DND-41 (cell line): Measurements from ENCODE around the gene SLC18A3.

Source experiments
- ATAC-seq: fragments of 200-7000 bp; cut with Tn5 transposase; 3 replicates; pipeline ENCODE4 v1.9.1; 2021; ENCODE audit warnings: low read depth; ENCODE audit not compliant: insufficient read depth
- DNase-seq: peaks from one replicate; pipeline ENCODE4 v3.0.0-alpha.2; 2020
- H2AFZ ChIP-seq: 2 replicates; pipeline ENCODE4 v1.6.0; 2012; ENCODE audit warnings: low read depth, low read length
- H3K27ac ChIP-seq: 2 replicates; pipeline ENCODE4 v1.5.1; 2012; ENCODE audit warnings: low read length, inconsistent platforms
- H3K27me3 ChIP-seq: fragments of 200-600 bp; sonication (generic); 2 replicates; pipeline ENCODE4 v1.6.0; 2012; ENCODE audit warnings: low read length, mild to moderate bottlenecking, inconsistent platforms; ENCODE audit not compliant: insufficient read depth, poor library complexity
- H3K36me3 ChIP-seq: 2 replicates; pipeline ENCODE4 v1.5.1; 2012; ENCODE audit warnings: low read length, inconsistent platforms; ENCODE audit not compliant: insufficient read depth
- H3K4me1 ChIP-seq: 2 replicates; pipeline ENCODE4 v1.5.1; 2012; ENCODE audit warnings: mild to moderate bottlenecking, low read length; ENCODE audit not compliant: insufficient read depth
- H3K4me2 ChIP-seq: 2 replicates; pipeline ENCODE4 v1.6.0; 2012; ENCODE audit warnings: mild to moderate bottlenecking, moderate library complexity, low read length, inconsistent platforms; ENCODE audit not compliant: insufficient read depth
- H3K4me3 ChIP-seq, 2 experiments: fragments of 200-600 bp in 1 of 2; shearing (Covaris generic) in 1 of 2; 2 replicates each; pipeline ENCODE4 v1.5.1; 2012 to 2016; ENCODE audit warnings: inconsistent platforms in 2 of 2, low read length in 2 of 2, mild to moderate bottlenecking in 2 of 2, low read depth in 1 of 2, moderate library complexity in 1 of 2
- H3K79me2 ChIP-seq: 2 replicates; pipeline ENCODE4 v1.6.0; 2012; ENCODE audit warnings: low read length, inconsistent platforms; ENCODE audit not compliant: insufficient read depth
- H3K9ac ChIP-seq: 2 replicates; pipeline ENCODE4 v1.6.0; 2012; ENCODE audit warnings: low read depth, mild to moderate bottlenecking, inconsistent platforms, low read length, moderate library complexity
- H3K9me3 ChIP-seq: 2 replicates; pipeline ENCODE4 v1.5.1; 2012; ENCODE audit warnings: low read length, moderate library complexity, mild to moderate bottlenecking, inconsistent platforms; ENCODE audit not compliant: insufficient read depth, severe bottlenecking
- H4K20me1 ChIP-seq: 2 replicates; pipeline ENCODE4 v1.6.0; 2012; ENCODE audit warnings: low read length; ENCODE audit not compliant: insufficient read depth
- EZH2 ChIP-seq: IDR thresholded peaks from 3 replicates; pipeline ENCODE4 v1.6.1; 2012; ENCODE audit warnings: borderline replicate concordance, low read depth, mild to moderate bottlenecking, moderate library complexity, low read length, inconsistent platforms; ENCODE audit not compliant: severe bottlenecking
- TF ChIP-seq, protein P1 (sequence below): IDR thresholded peaks from 2 replicates; pipeline ENCODE4 v1.5.1; 2012; ENCODE audit warnings: borderline replicate concordance, low read length, moderate library complexity, mild to moderate bottlenecking; ENCODE audit not compliant: poor library complexity, severe bottlenecking; ENCODE audit errors: extremely low read depth

Gene SLC18A3

DNA sequence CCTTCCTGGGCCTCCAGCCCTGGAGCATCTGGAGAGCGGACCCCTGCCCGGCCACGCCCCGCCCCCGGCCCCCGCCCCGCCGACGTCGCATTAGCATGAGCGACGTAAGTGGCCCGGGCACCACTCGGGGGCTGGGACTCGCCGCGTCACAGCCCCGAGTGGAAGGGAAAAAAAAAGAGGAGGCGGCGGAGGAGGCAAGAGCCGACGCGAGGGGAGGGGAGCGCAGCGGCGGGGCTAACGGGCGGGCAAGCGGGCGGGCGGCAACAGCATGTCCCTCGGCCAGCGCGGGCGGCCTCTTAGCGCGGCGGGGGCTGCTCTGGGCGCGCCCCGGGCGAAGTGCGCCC, at the start of gene SLC18A3:
Gene SLC18A3 (plus strand): TSS at position 197 of the 344 bp plus-strand sequence. CDS start 431 bp downstream, outside the sequence.
- no peaks in the 10 kb centered on the region for H3K27me3 ChIP-seq
- no peaks in the 10 kb centered on the region for H3K9me3 ChIP-seq
- H3K9ac ChIP-seq, result no peak within 1 kb of the TSS
- no peak within 1 kb of the TSS for H3K4me2 ChIP-seq
- no peaks in the 10 kb centered on the region for H3K36me3 ChIP-seq
- no peak for DNase-seq
- no peak within 1 kb of the TSS for H2AFZ ChIP-seq
- H3K4me1 ChIP-seq, result peaks cover 11% of the 10 kb centered on the region
- TF ChIP-seq EZH2, result no peak
- TF ChIP-seq, protein P1, sequence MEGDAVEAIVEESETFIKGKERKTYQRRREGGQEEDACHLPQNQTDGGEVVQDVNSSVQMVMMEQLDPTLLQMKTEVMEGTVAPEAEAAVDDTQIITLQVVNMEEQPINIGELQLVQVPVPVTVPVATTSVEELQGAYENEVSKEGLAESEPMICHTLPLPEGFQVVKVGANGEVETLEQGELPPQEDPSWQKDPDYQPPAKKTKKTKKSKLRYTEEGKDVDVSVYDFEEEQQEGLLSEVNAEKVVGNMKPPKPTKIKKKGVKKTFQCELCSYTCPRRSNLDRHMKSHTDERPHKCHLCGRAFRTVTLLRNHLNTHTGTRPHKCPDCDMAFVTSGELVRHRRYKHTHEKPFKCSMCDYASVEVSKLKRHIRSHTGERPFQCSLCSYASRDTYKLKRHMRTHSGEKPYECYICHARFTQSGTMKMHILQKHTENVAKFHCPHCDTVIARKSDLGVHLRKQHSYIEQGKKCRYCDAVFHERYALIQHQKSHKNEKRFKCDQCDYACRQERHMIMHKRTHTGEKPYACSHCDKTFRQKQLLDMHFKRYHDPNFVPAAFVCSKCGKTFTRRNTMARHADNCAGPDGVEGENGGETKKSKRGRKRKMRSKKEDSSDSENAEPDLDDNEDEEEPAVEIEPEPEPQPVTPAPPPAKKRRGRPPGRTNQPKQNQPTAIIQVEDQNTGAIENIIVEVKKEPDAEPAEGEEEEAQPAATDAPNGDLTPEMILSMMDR, result no peak
- H3K27ac ChIP-seq, result no peak within 1 kb of the TSS
- no peak within 1 kb of the TSS for H3K4me3 ChIP-seq
- ATAC-seq, result no peak
- peaks cover 7% of the 10 kb centered on the region for H4K20me1 ChIP-seq
- no peaks in the 10 kb centered on the region for H3K79me2 ChIP-seq

DNA sequence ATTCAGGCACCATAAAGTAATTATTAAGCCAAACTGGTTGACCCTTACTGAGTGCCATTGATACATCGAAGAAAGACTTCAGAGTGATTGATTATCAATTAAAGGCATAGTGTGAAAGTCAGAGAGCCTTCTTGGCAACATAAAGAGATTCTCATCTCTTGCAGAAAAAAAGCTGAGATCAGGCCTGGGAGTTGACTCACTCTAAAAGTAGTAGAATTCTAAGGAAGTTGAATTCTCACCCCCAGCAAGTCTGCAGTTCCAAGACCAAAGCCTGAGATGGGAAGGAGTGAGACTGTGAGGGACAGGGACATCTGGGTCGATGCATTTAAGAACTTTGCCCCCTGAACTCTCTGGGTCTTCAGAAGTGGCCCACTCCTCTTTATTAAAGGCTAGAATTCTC, 49.6 kb upstream of the SLC18A3 start:
- no peaks in the 10 kb centered on the region for H3K79me2 ChIP-seq
- ATAC-seq (no peak), DNase-seq (no peak)
- H3K4me2 ChIP-seq, result no peak overlapping the region
- H2AFZ ChIP-seq, result no peak overlapping the region
- no peaks in the 10 kb centered on the region for H3K27me3 ChIP-seq
- H4K20me1 ChIP-seq, result no peaks in the 10 kb centered on the region
- H3K9me3 ChIP-seq, result no peaks in the 10 kb centered on the region
- no peaks in the 10 kb centered on the region for H3K4me1 ChIP-seq
- H3K36me3 ChIP-seq, result no peaks in the 10 kb centered on the region
- TF ChIP-seq, protein P1, result no peak
- TF ChIP-seq EZH2, result no peak
- H3K4me3 ChIP-seq, result no peak overlapping the region
- no peak overlapping the region for H3K9ac ChIP-seq
- no peak overlapping the region for H3K27ac ChIP-seq

DNA sequence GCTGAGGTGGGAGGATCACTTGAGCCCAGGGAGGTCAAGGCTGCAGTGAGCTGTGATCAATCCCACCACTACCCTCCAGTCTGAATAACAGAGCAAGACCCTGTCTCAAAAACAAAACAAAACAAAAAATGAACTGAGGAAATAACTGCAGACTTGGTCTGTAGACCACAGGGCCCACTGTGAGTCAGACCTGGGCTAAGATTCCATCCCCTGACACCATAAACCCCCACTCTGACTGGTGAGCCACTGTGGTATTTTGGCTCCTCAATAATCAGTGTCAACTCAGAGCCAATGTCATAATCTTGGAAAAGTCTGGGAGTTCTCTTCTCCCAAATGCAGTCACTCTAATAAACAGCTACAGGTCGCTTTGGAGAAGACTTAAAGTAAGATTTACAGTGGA, 47.2 kb upstream of the SLC18A3 start:
- no peaks in the 10 kb centered on the region for H3K27me3 ChIP-seq
- H3K36me3 ChIP-seq, result no peaks in the 10 kb centered on the region
- H3K27ac ChIP-seq, result no peak overlapping the region
- TF ChIP-seq EZH2, result no peak
- TF ChIP-seq, protein P1, result no peak
- no peaks in the 10 kb centered on the region for H3K79me2 ChIP-seq
- no peaks in the 10 kb centered on the region for H4K20me1 ChIP-seq
- no peak overlapping the region for H3K4me2 ChIP-seq
- H3K9ac ChIP-seq, result no peak overlapping the region
- no peak overlapping the region for H2AFZ ChIP-seq
- no peaks in the 10 kb centered on the region for H3K4me1 ChIP-seq
- no peak overlapping the region for H3K4me3 ChIP-seq
- H3K9me3 ChIP-seq, result no peaks in the 10 kb centered on the region
- ATAC-seq (no peak), DNase-seq (no peak)

DNA sequence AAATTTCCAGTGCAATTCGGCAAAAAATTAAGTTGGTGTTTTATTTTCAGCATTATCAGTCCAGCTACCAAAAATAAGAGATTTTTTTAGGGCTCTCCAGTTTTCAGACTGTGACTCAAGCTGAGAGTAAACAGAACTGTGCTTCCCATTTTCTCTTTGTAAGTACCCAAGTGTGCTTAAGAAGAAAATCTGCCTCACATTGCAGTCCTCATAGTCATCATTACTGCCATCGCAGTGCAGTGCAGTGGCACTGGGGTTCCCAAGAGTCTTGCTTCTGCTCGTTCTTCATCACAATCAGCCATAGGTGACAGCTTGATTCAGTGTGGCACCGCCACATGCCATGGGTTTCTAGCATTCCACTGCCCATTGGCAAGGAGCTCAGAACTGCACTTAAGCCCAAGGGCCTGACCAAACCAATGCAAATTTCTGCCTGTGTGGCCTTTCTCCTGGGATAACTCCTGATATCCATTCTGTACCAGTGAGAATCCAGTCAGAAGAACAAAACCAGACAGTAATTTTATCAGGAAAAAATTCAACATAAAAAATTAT, 45.6 kb upstream of the SLC18A3 start:
- H4K20me1 ChIP-seq, result no peaks in the 10 kb centered on the region
- no peaks in the 10 kb centered on the region for H3K4me1 ChIP-seq
- H3K9ac ChIP-seq, result no peak overlapping the region
- no peak overlapping the region for H3K27ac ChIP-seq
- no peaks in the 10 kb centered on the region for H3K9me3 ChIP-seq
- H3K4me2 ChIP-seq, result no peak overlapping the region
- H2AFZ ChIP-seq, result no peak overlapping the region
- no peaks in the 10 kb centered on the region for H3K27me3 ChIP-seq
- no peaks in the 10 kb centered on the region for H3K36me3 ChIP-seq
- H3K4me3 ChIP-seq, result no peak overlapping the region
- DNase-seq, result no peak
- no peak for ATAC-seq
- TF ChIP-seq, protein P1, result no peak
- no peak for TF ChIP-seq EZH2
- no peaks in the 10 kb centered on the region for H3K79me2 ChIP-seq
